HG02759 (cell line): Measurements from ENCODE around the gene IFNK.

Source experiments
- ATAC-seq: cut with Tn5 transposase; IDR thresholded peaks from one replicate; pipeline ENCODE4 v1.9.1; 2021; ENCODE audit warnings: mild to moderate bottlenecking, moderate library complexity; ENCODE audit not compliant: unreplicated experiment

IFNK gene

GRCh38 chr9:27572061-27572460 is 48.0 kb downstream of the IFNK start:
- ATAC-seq: no peak

GRCh38 chr9:27572566-27572917 is 48.5 kb downstream of the IFNK start:
- peak; percentile 34 for ATAC-seq

DNA sequence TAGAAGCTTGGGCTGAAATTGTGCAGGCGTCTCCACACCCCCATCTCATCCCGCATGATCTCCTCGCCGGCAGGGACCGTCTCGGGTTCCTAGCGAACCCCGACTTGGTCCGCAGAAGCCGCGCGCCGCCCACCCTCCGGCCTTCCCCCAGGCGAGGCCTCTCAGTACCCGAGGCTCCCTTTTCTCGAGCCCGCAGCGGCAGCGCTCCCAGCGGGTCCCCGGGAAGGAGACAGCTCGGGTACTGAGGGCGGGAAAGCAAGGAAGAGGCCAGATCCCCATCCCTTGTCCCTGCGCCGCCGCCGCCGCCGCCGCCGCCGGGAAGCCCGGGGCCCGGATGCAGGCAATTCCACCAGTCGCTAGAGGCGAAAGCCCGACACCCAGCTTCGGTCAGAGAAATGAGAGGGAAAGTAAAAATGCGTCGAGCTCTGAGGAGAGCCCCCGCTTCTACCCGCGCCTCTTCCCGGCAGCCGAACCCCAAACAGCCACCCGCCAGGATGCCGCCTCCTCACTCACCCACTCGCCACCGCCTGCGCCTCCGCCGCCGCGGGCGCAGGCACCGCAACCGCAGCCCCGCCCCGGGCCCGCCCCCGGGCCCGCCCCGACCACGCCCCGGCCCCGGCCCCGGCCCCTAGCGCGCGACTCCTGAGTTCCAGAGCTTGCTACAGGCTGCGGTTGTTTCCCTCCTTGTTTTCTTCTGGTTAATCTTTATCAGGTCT is 49.0 kb downstream of the IFNK start, which contains the start of gene C9orf72:
TSS of gene C9orf72 (minus strand) at position 564 of the 716 bp plus-strand sequence. CDS start 6,361 bp downstream, outside the sequence.
- ATAC-seq: peak; percentile 78

DNA sequence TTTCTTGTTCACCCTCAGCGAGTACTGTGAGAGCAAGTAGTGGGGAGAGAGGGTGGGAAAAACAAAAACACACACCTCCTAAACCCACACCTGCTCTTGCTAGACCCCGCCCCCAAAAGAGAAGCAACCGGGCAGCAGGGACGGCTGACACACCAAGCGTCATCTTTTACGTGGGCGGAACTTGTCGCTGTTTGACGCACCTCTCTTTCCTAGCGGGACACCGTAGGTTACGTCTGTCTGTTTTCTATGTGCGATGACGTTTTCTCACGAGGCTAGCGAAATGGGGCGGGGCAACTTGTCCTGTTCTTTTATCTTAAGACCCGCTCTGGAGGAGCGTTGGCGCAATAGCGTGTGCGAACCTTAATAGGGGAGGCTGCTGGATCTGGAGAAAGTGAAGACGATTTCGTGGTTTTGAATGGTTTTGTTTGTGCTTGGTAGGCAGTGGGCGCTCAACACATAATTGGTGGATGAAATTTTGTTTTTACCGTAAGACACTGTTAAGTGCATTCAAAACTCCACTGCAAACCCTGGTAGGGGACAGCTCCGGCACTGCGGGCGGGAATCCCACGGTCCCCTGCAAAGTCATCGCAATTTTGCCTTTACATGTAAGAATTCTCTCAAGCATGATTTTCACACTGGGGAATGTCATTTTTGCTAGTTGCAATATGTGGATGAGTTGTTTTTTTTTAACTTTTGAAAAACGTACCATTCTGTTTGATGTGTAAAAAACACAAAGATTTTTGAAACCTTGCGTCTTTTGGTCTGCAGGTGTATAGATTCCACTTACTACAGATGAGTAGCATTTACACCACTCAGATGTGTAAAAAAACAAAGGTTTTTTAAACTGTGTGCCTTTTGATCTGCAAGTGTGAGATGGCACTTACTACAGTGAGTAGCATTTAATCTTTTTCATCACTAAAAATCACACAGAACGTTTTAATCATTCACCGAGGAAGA is 49.8 kb downstream of the IFNK start:
- ATAC-seq: peak; percentile 84
